HCEC 1CT (cell line): ENCODE measurements around the gene ODF2L.
"Not testable (repeated sequence)": the region's sequence is repeated elsewhere in the genome, so short reads cannot be mapped to it uniquely, and the experiment has no call there.

Experiments used
- DNase-seq: peaks from one replicate; pipeline ENCODE4 v3.0.0-alpha.2; 2017

Gene ODF2L

GRCh38 chr1:86382878-86383277 is 13.2 kb downstream of the ODF2L start:
- no peak for DNase-seq

DNA sequence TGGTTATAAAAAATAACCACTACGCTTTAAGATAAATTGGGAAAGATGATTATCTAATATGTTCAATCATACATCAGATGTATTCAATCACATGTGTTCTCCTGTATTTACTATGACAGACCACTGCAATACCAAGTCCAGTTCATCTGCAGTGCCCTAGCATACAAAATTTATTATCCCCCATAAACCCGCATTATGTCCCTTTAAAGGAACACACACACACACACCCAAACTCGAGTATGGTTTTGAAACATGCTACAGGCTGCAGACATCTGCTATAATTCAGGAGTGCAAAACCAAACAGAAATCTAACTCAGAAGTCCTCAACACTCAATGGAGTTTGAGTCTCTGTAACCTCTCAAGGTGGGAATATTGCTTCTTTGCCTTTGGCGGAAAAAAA is 14.9 kb downstream of the ODF2L start:
- DNase-seq = no peak

- peak; percentile 75 for DNase-seq
Observed at GRCh38 chr1:86380257-86380861, 15.8 kb downstream of the ODF2L start.

- DNase-seq = no peak
Observed at GRCh38 chr1:86378813-86379212, 17.3 kb downstream of the ODF2L start.

DNA sequence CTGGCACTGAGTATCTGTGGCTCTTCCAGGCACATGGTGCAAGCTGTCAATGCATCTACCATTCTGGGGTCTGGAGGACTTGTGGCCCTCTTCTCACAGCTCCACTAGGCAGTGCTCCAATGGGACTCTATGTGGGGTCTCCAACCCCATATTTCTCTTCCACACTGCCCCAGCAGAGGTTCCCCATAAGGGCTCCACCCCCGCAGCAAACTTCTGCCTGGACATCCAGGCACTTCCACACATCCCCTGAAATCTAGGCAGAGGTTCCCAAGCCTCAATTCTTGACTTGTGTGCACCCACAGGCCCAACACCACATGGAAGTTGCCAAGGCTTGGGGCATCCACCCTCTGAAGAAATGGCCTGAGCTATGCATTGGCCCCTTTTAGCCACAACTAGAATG is 18.8 kb downstream of the ODF2L start:
- DNase-seq = no peak

GRCh38 chr1:86375688-86376087 is 20.4 kb downstream of the ODF2L start:
- DNase-seq = no peak

DNA sequence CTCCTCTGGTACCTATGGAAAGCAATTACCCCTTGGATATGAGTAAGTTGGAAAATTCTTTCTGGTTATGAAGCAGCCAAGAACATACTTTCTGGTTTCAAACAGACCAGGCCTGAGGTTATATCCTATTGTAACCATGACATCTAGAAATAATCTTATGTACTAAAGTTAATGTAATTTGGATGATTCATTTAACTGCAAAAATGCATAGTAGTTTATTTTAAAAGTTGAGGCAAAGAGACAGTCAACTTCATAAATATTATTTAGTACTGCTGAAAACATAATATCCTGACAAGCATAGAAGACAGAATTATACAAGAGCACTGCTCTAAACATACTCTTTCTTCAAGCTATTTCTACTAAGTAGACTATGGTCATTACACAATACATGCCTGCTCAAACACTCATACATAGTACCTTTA is 25.5 kb downstream of the ODF2L start:
- peak; percentile 7 for DNase-seq

DNA sequence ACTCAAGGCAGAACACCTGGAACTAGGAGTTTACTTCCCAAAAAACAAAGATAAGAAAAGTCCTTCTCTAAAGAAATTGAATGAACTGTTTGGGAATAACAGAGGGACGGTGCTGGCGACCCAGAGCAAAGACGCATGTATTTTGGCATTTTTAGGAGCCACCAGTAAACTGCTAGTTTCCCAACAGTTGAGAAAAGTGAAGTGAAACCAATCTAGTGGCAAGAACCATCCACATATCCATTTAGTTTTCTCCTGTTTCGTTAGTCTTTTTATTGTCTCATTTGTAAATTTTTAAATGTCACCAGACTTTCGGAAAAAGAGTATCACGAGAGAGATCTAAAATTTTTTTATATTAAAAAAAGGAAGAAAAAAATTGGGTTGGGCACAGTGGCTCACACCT is 30.2 kb downstream of the ODF2L start:
- DNase-seq = no peak

DNA sequence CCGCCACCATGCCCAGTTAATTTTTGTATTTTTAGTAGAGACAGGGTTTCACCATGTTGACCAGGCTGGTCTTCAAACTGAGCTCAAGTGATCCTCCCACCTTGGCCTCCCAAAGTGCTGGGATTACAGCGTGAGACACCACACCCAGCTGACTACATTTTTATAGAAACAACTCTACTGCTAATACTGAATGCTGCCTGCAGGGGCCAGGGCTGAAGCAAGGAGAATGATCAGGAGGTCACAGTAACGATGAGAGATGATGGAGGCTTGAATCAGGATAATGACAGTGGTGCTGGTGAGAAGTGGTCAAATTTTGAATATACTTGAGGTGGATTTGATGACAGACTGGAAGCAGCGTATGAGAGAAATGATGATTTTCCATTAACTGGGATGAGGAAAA is 33.3 kb downstream of the ODF2L start:
- no peak for DNase-seq

GRCh38 chr1:86357796-86358195 is 38.3 kb downstream of the ODF2L start:
- no peak for DNase-seq

DNA sequence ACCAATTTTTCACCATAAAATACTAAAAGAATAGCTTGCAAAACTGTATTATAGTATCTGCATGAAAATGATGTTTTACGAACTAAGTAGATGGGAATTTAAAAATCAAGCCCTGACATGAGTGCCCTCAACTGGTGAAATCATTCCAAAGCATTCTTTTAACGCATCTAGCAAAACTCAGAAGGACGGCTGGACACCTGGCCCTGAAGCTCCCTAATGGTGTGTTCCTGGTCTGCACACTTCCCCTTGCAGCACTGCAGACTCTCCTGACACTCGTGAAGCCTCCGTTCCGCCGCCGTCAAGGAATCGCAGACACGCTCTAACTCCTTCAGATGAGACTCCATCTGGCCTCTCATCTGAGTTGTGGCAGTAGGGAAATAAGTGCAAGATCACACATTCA is 39.9 kb downstream of the ODF2L start:
- DNase-seq = no peak

GRCh38 chr1:86352086-86352485 is 44.0 kb downstream of the ODF2L start:
- peak; percentile 28 for DNase-seq

GRCh38 chr1:86350230-86350629 is 45.9 kb downstream of the ODF2L start:
- not testable (repeated sequence) for DNase-seq

DNA sequence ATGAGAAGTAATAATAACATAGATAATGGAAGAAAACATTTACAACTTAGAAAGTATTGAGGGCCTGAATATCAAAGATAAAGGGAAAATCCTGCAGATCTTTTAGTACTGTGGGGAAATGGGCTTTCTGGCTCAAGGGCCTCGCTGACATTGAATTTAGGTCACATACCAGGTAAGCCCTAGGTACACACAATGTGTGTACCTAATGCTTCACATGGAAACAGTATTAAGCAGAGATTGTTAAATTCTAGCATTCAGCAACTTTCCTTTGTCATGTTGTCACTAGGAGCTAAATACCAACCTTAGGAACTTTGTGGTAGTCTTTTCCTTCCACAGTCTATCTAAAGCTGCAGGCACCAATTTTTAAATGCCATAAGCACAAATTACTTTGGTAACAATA is 49.7 kb downstream of the ODF2L start:
- DNase-seq = no peak

GRCh38 chr1:86345042-86345441 is 51.1 kb downstream of the ODF2L start:
- DNase-seq = no peak

GRCh38 chr1:86339906-86340305 is 56.2 kb downstream of the ODF2L start:
- no peak for DNase-seq

- DNase-seq = no peak
Observed at GRCh38 chr1:86339014-86339812, 56.9 kb downstream of the ODF2L start.

DNA sequence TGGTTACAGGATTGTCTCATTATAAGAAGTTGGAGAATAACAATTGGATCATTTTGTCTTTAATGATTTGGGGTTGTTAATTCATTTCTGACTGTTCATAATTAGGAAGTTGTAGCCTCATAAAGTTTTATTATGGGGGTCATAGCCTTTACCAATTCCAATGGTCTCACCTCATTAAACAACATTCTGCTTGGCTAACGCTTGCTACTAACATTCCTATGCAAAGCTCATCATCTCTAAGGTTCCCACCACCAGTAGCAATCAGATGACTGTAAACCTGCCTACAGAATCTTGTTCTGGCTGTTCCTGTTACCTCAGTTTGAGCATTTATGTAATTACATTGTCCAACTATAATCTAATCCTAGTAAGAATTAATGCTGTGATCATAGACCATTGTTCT is 60.2 kb downstream of the ODF2L start:
- DNase-seq = no peak

DNA sequence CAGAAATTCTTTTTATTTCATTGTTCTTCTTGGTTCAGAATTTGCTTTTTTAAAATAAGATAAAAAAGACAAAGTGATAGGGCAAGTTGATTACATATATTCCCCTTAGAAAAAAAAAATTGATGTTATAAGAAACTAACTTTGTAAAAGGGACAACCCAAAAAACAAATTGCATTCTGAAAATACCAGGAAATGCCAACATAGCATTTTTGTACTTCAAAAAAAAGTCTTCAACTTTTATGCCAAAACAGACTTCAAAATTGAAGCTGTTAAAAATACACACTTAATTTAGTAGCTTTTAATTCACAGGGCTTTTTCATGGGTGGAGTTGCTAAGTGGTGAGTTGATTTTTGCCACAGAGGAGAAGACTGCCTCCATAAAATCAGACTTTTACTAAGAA is 70.9 kb downstream of the ODF2L start:
- no peak for DNase-seq

DNA sequence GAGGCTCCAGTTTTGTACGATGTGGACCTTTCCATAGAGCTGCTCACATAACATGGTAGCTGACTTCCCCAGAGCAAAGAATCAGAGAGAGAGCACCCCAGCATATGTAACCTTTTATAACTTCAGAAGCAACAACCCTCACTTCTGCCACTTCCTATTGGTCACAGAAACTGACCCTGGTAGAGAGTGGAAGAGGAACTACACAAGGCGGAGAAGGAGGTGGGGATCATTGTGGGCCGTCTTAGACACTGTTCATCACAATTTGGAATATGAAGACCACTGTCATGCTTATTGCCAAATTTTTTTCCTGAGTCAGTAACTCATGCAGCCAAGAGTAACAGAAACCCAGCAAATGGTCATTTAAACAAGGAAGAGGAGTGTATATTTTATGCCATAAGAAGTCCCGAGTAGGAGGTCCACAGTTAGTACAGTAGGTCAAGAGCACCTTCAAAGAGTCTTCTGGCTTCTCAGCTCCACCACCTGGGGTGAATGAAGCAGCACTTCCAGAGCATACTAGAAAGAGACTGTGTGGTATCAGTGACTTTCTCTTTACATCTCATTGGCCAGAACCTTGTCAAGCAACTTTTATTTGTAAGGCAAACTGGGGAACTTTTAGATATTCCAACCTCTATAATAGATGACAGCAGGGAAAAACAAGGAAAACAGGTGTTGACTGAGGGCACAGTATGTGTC is 71.8 kb downstream of the ODF2L start:
- DNase-seq = no peak

GRCh38 chr1:86322241-86322640 is 73.9 kb downstream of the ODF2L start:
- DNase-seq = no peak

DNA sequence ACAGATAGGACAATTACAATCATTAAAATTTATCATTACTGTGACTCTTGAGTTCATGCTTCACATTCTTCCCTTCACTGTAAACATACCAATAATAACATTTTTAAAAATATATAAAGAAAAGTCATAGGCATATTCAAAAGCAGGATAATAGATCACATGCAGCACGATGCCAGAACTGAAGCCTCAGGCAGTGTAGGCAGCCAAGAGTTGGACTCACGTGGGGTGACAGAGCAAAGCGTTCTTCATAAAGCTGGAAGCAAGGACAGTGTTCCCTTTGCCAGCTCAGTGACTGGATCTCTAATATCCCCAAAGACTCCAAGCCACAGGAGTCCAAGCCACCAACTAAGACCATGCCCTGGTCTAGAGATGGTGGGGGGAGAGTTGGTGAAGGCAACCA is 77.7 kb downstream of the ODF2L start:
- DNase-seq = no peak

- no peak for DNase-seq
Observed at GRCh38 chr1:86317926-86318325, 78.2 kb downstream of the ODF2L start.

DNA sequence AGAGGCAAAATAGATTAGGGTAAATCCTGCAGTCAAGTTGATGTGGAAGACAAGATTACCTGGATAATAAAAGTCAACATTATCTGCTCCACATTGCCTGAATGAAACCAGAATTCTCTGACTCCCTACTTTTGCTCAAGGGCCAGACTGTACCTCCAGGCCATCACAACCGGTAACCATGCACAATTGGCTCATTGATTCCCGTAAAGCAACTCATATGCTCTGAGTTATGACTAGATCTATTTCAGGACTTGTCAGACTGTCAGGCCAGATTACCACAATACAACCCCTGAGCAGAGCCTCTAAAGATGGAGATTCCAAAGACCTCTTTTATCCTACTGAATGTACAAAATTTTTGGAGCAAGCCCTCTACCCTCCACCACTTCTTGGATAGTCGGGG is 90.4 kb downstream of the ODF2L start:
- no peak for DNase-seq
